Head of caudate nucleus (tissue), 42 donors: ENCODE measurements around the gene MCM9.
"Not testable (repeated sequence)": the region's sequence is repeated elsewhere in the genome, so short reads cannot be mapped to it uniquely, and the experiment has no call there.

Experiments used
- DNase-seq, 42 donors: peaks; one replicate each; pipeline versions ENCODE4 v3.0.0 to v3.0.0-alpha.2; 2020 to 2021; ENCODE audit warnings: mixed read lengths in 7 of 42
- intact Hi-C: fragments of 100-400 bp; cut with DNase I; formaldehyde crosslinking; loops from one replicate; pipeline ENCODE4 v1.15.0; 2022

Gene MCM9

GRCh38 chr6:118785601-118786000, 149.4 kb downstream of the MCM9 start:
- DNase-seq, result no peak
- intact Hi-C loops, result loop anchor here (10.0 kb wide), 1 partner anchor 131 kb away; the partner anchor contains the start of gene CEP85L

- intact Hi-C loops, result loop anchor here (10.0 kb wide), 1 partner anchor 130 kb away; the partner anchor contains the start of gene CEP85L
Observed at GRCh38 chr6:118784641-118785164, 150.3 kb downstream of the MCM9 start.

GRCh38 chr6:118783931-118784550, 150.9 kb downstream of the MCM9 start:
- intact Hi-C loops, result loop anchor here (10.0 kb wide), 1 partner anchor 129 kb away; the partner anchor contains the start of gene CEP85L
- DNase-seq, result peak in 1 of 42 donors; percentile 41

More at GRCh38 chr6:118784641-118785164, 150.3 kb downstream of the MCM9 start:
- peak; percentile 16 to 91 (median 66) for DNase-seq

GRCh38 chr6:118782651-118783050, 152.3 kb downstream of the MCM9 start:
- intact Hi-C loops, result loop anchor here (10.0 kb wide), 1 partner anchor 128 kb away; the partner anchor contains the start of gene CEP85L
- peak in 1 of 42 donors; percentile 35 for DNase-seq

- peak in 1 of 42 donors; percentile 24 for DNase-seq
- intact Hi-C loops, result loop anchor here (10.0 kb wide), 1 partner anchor 127 kb away; the partner anchor contains the start of gene CEP85L
Observed at GRCh38 chr6:118781897-118782296, 153.1 kb downstream of the MCM9 start.

GRCh38 chr6:118780668-118781067, 154.3 kb downstream of the MCM9 start:
- intact Hi-C loops, result loop anchor here (10.0 kb wide), 1 partner anchor 126 kb away; the partner anchor contains the start of gene CEP85L
- no peak for DNase-seq

GRCh38 chr6:118776607-118777549, 158.1 kb downstream of the MCM9 start:
- intact Hi-C loops, result loop anchor here (10.0 kb wide), 1 partner anchor 62 kb away; no protein-coding TSS in a partner anchor
- peak in 39 of 42 donors; percentile 17 to 90 (median 70) for DNase-seq

GRCh38 chr6:118775381-118775780, 159.6 kb downstream of the MCM9 start:
- intact Hi-C loops, result loop anchor here (10.0 kb wide), 1 partner anchor 61 kb away; no protein-coding TSS in a partner anchor
- DNase-seq, result peak in 1 of 42 donors; percentile 13

- intact Hi-C loops, result loop anchor here (10.0 kb wide), 1 partner anchor 60 kb away; no protein-coding TSS in a partner anchor
- DNase-seq, result no peak
Observed at GRCh38 chr6:118774581-118774980, 160.4 kb downstream of the MCM9 start.

- DNase-seq, result no peak
- intact Hi-C loops, result loop anchor here (10.0 kb wide), 1 partner anchor 58 kb away; no protein-coding TSS in a partner anchor
Observed at GRCh38 chr6:118772886-118773285, 162.1 kb downstream of the MCM9 start.

- DNase-seq, result no peak
- intact Hi-C loops, result loop anchor here (10.0 kb wide), 1 partner anchor 56 kb away; no protein-coding TSS in a partner anchor
Observed at GRCh38 chr6:118771253-118771652, 163.7 kb downstream of the MCM9 start.

GRCh38 chr6:118770835-118771234, 164.1 kb downstream of the MCM9 start:
- no peak for DNase-seq
- intact Hi-C loops, result loop anchor here (10.0 kb wide), 1 partner anchor 56 kb away; no protein-coding TSS in a partner anchor

GRCh38 chr6:118770112-118770788, 164.7 kb downstream of the MCM9 start:
- no peak for DNase-seq
- intact Hi-C loops, result loop anchor here (10.0 kb wide), 1 partner anchor 55 kb away; no protein-coding TSS in a partner anchor

- intact Hi-C loops, result no loop called here
- DNase-seq, result no peak
Observed at GRCh38 chr6:118768904-118769325, 166.0 kb downstream of the MCM9 start.

GRCh38 chr6:118768441-118768840, 166.5 kb downstream of the MCM9 start:
- DNase-seq, result no peak
- intact Hi-C loops, result no loop called here

GRCh38 chr6:118765316-118765715, 169.6 kb downstream of the MCM9 start:
- DNase-seq, intact Hi-C loops: not testable (repeated sequence)

- peak in 1 of 42 donors; percentile 41 for DNase-seq
Observed at GRCh38 chr6:118764766-118765165, 170.2 kb downstream of the MCM9 start.

More at GRCh38 chr6:118764766-118765165, 170.2 kb downstream of the MCM9 start:
- intact Hi-C loops, result no loop called here
